MM.1S (cell line): Measurements from ENCODE around the gene ABCC4.

ENCODE experiments used
- DNase-seq: peaks from one replicate; pipeline ENCODE4 v3.0.0-alpha.2; 2015
- H2AFZ ChIP-seq: fragments of 300-600 bp; sonication (generic); 2 replicates; pipeline ENCODE4 v1.6.0; 2016; ENCODE audit warnings: antibody characterized with exemption, low read length
- H3F3A ChIP-seq: fragments of 300-600 bp; sonication (generic); 2 replicates; pipeline ENCODE4 v1.6.1; 2016; ENCODE audit warnings: mild to moderate bottlenecking, antibody characterized with exemption, low read length, moderate library complexity, mixed read lengths; ENCODE audit not compliant: insufficient read depth
- H3K27ac ChIP-seq: fragments of 300-600 bp; sonication (generic); 2 replicates; pipeline ENCODE4 v1.5.1; 2016; ENCODE audit warnings: mild to moderate bottlenecking, low read length
- H3K27me3 ChIP-seq: fragments of 300-600 bp; sonication (generic); replicated peaks from 2 replicates; pipeline ENCODE4 v1.6.0; 2016; ENCODE audit warnings: low read length; ENCODE audit not compliant: insufficient read depth
- H3K36me3 ChIP-seq: fragments of 300-600 bp; sonication (generic); replicated peaks from 2 replicates; pipeline ENCODE4 v1.6.1; 2016; ENCODE audit warnings: mild to moderate bottlenecking, low read length, mixed read lengths; ENCODE audit not compliant: insufficient read depth
- H3K4me1 ChIP-seq: fragments of 300-600 bp; sonication (generic); 2 replicates; pipeline ENCODE4 v1.6.1; 2016; ENCODE audit warnings: low read length, mixed read lengths
- H3K4me2 ChIP-seq: fragments of 300-600 bp; sonication (generic); 2 replicates; pipeline ENCODE4 v1.6.0; 2016; ENCODE audit warnings: low read depth, low read length
- H3K4me3 ChIP-seq: fragments of 300-600 bp; sonication (generic); 2 replicates; pipeline ENCODE4 v1.5.1; 2016; ENCODE audit warnings: low read length, mixed read lengths
- H3K79me2 ChIP-seq: fragments of 300-600 bp; sonication (generic); 2 replicates; pipeline ENCODE4 v1.6.1; 2016; ENCODE audit warnings: mixed run types, low read length, mixed read lengths
- H3K9ac ChIP-seq: fragments of 300-600 bp; sonication (generic); 2 replicates; pipeline ENCODE4 v1.6.1; 2016; ENCODE audit warnings: low read length, mixed read lengths
- H3K9me2 ChIP-seq: fragments of 300-600 bp; sonication (generic); replicated peaks from 2 replicates; pipeline ENCODE4 v1.6.1; 2016; ENCODE audit warnings: mild to moderate bottlenecking, low read length, mixed read lengths; ENCODE audit not compliant: insufficient read depth
- H3K9me3 ChIP-seq: fragments of 300-600 bp; sonication (generic); replicated peaks from 2 replicates; pipeline ENCODE4 v1.6.1; 2016; ENCODE audit warnings: mild to moderate bottlenecking, low read length, mixed read lengths; ENCODE audit not compliant: insufficient read depth
- H4K20me1 ChIP-seq: fragments of 300-600 bp; sonication (generic); 2 replicates; pipeline ENCODE4 v1.6.1; 2016; ENCODE audit warnings: mild to moderate bottlenecking, low read length, moderate library complexity, mixed read lengths; ENCODE audit not compliant: insufficient read depth
- CTCF ChIP-seq: fragments of 300-600 bp; sonication (generic); IDR thresholded peaks from 2 replicates; pipeline ENCODE4 v1.5.1; 2016; ENCODE audit warnings: antibody characterized with exemption, low read length, mixed read lengths
- EZH2 ChIP-seq: fragments of 300-600 bp; sonication (generic); optimal IDR thresholded peaks from 2 replicates; pipeline ENCODE3; 2017; ENCODE audit warnings: low read depth, mild to moderate bottlenecking, antibody characterized with exemption, low read length, mixed read lengths
- EZH2phosphoT487 ChIP-seq: fragments of 300-600 bp; sonication (generic); IDR thresholded peaks from 2 replicates; pipeline ENCODE4 v1.6.1; 2018; ENCODE audit warnings: antibody characterized with exemption, low read length

Gene ABCC4

GRCh38 chr13:95197548-95197947 is 103.7 kb downstream of the ABCC4 start:
- no peak for DNase-seq
- Histone ChIP-seq H3K9me2 (no peaks in the 10 kb centered on the region), H3K36me3 (no peaks in the 10 kb centered on the region), H4K20me1 (no peaks in the 10 kb centered on the region), H3K4me2 (no peak overlapping the region), H3K4me3 (no peak overlapping the region), H3K27ac (no peak overlapping the region), H2AFZ (no peak overlapping the region), H3K4me1 (no peaks in the 10 kb centered on the region), H3F3A (no peaks in the 10 kb centered on the region), H3K9me3 (no peaks in the 10 kb centered on the region), H3K79me2 (no peaks in the 10 kb centered on the region), H3K9ac (no peak overlapping the region), H3K27me3 (no peaks in the 10 kb centered on the region)
- TF ChIP-seq EZH2phosphoT487 (no peak), CTCF (no peak), EZH2 (no peak)

- Histone ChIP-seq H3K27ac (no peak overlapping the region), H3K9ac (no peak overlapping the region), H3K4me3 (no peak overlapping the region), H3K4me2 (no peak overlapping the region), H4K20me1 (no peaks in the 10 kb centered on the region), H3K79me2 (no peaks in the 10 kb centered on the region), H3K4me1 (no peaks in the 10 kb centered on the region), H2AFZ (no peak overlapping the region), H3F3A (no peaks in the 10 kb centered on the region), H3K36me3 (no peaks in the 10 kb centered on the region), H3K9me3 (no peaks in the 10 kb centered on the region), H3K27me3 (no peaks in the 10 kb centered on the region), H3K9me2 (no peaks in the 10 kb centered on the region)
- TF ChIP-seq EZH2phosphoT487: no peak
- no peak for TF ChIP-seq EZH2
- TF ChIP-seq CTCF: no peak
- no peak for DNase-seq
Observed at GRCh38 chr13:95195146-95195545, 106.1 kb downstream of the ABCC4 start.

GRCh38 chr13:95193509-95194230 is 107.6 kb downstream of the ABCC4 start:
- no peaks in the 10 kb centered on the region for H3K4me1 ChIP-seq
- H3K4me3 ChIP-seq: no peak overlapping the region
- no peak overlapping the region for H3K4me2 ChIP-seq
- H3K36me3 ChIP-seq: no peaks in the 10 kb centered on the region
- no peaks in the 10 kb centered on the region for H3K9me2 ChIP-seq
- H3K9me3 ChIP-seq: no peaks in the 10 kb centered on the region
- H3K79me2 ChIP-seq: no peaks in the 10 kb centered on the region
- no peak for DNase-seq
- H2AFZ ChIP-seq: no peak overlapping the region
- no peaks in the 10 kb centered on the region for H4K20me1 ChIP-seq
- H3K27me3 ChIP-seq: no peaks in the 10 kb centered on the region
- H3K27ac ChIP-seq: no peak overlapping the region
- TF ChIP-seq EZH2: no peak
- no peak for TF ChIP-seq EZH2phosphoT487
- no peak for TF ChIP-seq CTCF
- no peaks in the 10 kb centered on the region for H3F3A ChIP-seq
- no peak overlapping the region for H3K9ac ChIP-seq
